Right lobe of liver (tissue), 6 donors: ENCODE data around the gene GPR176. TPM values are rescaled to one million over a fixed set of nuclear protein-coding genes. Genes with fewer than 3 reads are reported as not detected.
A peak's percentile ranks its signal among the peaks of the same experiment; 100 is the strongest.

ENCODE experiments used
- ATAC-seq, 4 donors: fragments of 200-7000 bp; cut with Tn5 transposase; one replicate each; pipeline ENCODE4 v1.9.1; 2020; ENCODE audit warnings: mild to moderate bottlenecking in 4 of 4, moderate library complexity in 4 of 4
- DNase-seq, 3 donors: peaks; one replicate each; pipeline ENCODE4 v3.0.0-alpha.2; 2020
- H3K27ac ChIP-seq, 3 donors: fragments of 200-600 bp; one replicate each; pipeline ENCODE4 v1.8.0; 2022
- H3K27me3 ChIP-seq, 2 donors: fragments of 200-600 bp; one replicate each; pipeline ENCODE4 v1.8.0; 2022
- H3K36me3 ChIP-seq, 4 donors: fragments of 200-600 bp; sonication (generic) in 1 of 4; one replicate each; pipeline versions ENCODE4 v1.5.1 to v1.8.0; 2017 to 2022; ENCODE audit warnings: control low read depth in 1 of 4
- H3K4me1 ChIP-seq, 4 donors: fragments of 200-600 bp; sonication (generic) in 1 of 4; one replicate each; pipeline versions ENCODE4 v1.5.1 to v1.8.0; 2017 to 2022; ENCODE audit warnings: control low read depth in 1 of 4
- H3K4me3 ChIP-seq, 3 donors: fragments of 200-600 bp; one replicate each; pipeline ENCODE4 v1.8.0; 2022
- H3K9me3 ChIP-seq, 4 donors: fragments of 200-600 bp; sonication (generic) in 1 of 4; one replicate each; pipeline versions ENCODE4 v1.5.1 to v1.8.0; 2017 to 2022; ENCODE audit warnings: control low read depth in 1 of 4
- CTCF ChIP-seq, 4 donors: fragments of 200-600 bp in 3 of 4; fragments of 450-650 bp in 1 of 4; IDR thresholded peaks; one replicate each; pipeline versions ENCODE4 v1.5.1 to v1.8.0; 2016 to 2022; ENCODE audit warnings: antibody characterized with exemption in 4 of 4, mild to moderate bottlenecking in 2 of 4
- POLR2A ChIP-seq: fragments of 450-650 bp; IDR thresholded peaks from one replicate; pipeline ENCODE4 v1.6.1; 2017; ENCODE audit warnings: antibody characterized with exemption, mild to moderate bottlenecking
- WGBS: methylation state at CpG from one replicate; pipeline ENCODE4 v1.1.6; 2018; ENCODE audit warnings: low coverage, low lambda C conversion rate; ENCODE audit not compliant: insufficient coverage; ENCODE audit errors: missing lambda C conversion rate; 5-methylcytosine and 5-hydroxymethylcytosine counted together
- intact Hi-C, 2 donors: fragments of 100-400 bp; cut with DNase I; formaldehyde crosslinking; loops; one replicate each; pipeline versions ENCODE4 v1.11.2 to v1.14.1; 2022
- total RNA-seq, 6 experiments: library from RNA; depleted of rRNA in 2 of 6; stranded (reverse); fragments of >200 nt in 2 of 6; fragmentation: NEBNext Ultra II Directional in 3 of 6; extraction: Animal tissue kit (Norgen Biotek cat#: 25700) in 3 of 6; gene quantifications; one replicate each; pipeline versions ENCODE4 v1.1.0 to v1.2.4, GENCODE V29; 2016 to 2023
- donor health status: DM: no; HTN: yes; CAD: no.
- donor health status: DM: no; HTN: no; CAD: no.
- donor health status: DM: no; HTN: no; CAD: no.
- donor health status: DM: no; HTN: yes; CAD: no.
- donor health status: DM: no; HTN: yes; CAD: no.

Gene GPR176
- total RNA-seq, 6 experiments from 2014 or later = 0.59 to 2.1 (median 1.3) TPM

- Histone ChIP-seq H3K9me3 (no peaks in the 10 kb centered on the region), H3K27me3 (no peaks in the 10 kb centered on the region), H3K4me1 (no peaks in the 10 kb centered on the region), H3K4me3 (no peak overlapping the region), H3K36me3 (no peaks in the 10 kb centered on the region), H3K27ac (no peak overlapping the region)
- no peak for TF ChIP-seq CTCF (IDR thresholded peaks at IDR 0.05)
- no peak for TF ChIP-seq POLR2A
- ATAC-seq (peak in 2 of 4 donors; percentile 27 to 40), DNase-seq (no peak)
- intact Hi-C loops = no loop called here
- WGBS = 60% methylated on average over 6 of the region's 8 CpGs
These were observed 149.0 kb downstream of the GPR176 start for GRCh38 chr15:39770748-39771689.

GRCh38 chr15:39767921-39768320, 152.1 kb downstream of the GPR176 start:
- intact Hi-C loops = no loop called here
- H3K4me3 ChIP-seq = no peak overlapping the region
- ATAC-seq = no peak
- no peak for DNase-seq
- no peak overlapping the region for H3K27ac ChIP-seq
- no peaks in the 10 kb centered on the region for H3K36me3 ChIP-seq
- 82% methylated on average over 3 of the region's 5 CpGs for WGBS
- H3K27me3 ChIP-seq = no peaks in the 10 kb centered on the region
- H3K4me1 ChIP-seq = no peaks in the 10 kb centered on the region
- H3K9me3 ChIP-seq = no peaks in the 10 kb centered on the region
- TF ChIP-seq CTCF (IDR thresholded peaks at IDR 0.05) (no peak), POLR2A (no peak)

GRCh38 chr15:39761006-39761405, 159.1 kb downstream of the GPR176 start:
- WGBS = 52% methylated on average over 2 of the region's 2 CpGs
- DNase-seq (no peak), ATAC-seq (no peak)
- Histone ChIP-seq H3K4me3 (no peak overlapping the region), H3K9me3 (no peaks in the 10 kb centered on the region), H3K27me3 (no peaks in the 10 kb centered on the region), H3K27ac (no peak overlapping the region), H3K36me3 (no peaks in the 10 kb centered on the region), H3K4me1 (no peaks in the 10 kb centered on the region)
- intact Hi-C loops = no loop called here
- TF ChIP-seq POLR2A = no peak
- TF ChIP-seq CTCF (IDR thresholded peaks at IDR 0.05) = no peak

GRCh38 chr15:39756806-39757522, 163.1 kb downstream of the GPR176 start:
- WGBS = 45% methylated on average over 2 of the region's 2 CpGs
- no peaks in the 10 kb centered on the region for H3K4me1 ChIP-seq
- ATAC-seq (peak in 2 of 4 donors; percentile 38 to 43), DNase-seq (no peak)
- H3K36me3 ChIP-seq = no peaks in the 10 kb centered on the region
- H3K9me3 ChIP-seq = no peaks in the 10 kb centered on the region
- H3K4me3 ChIP-seq = no peak overlapping the region
- peak; percentile 65 to 91 (median 88) for TF ChIP-seq CTCF (IDR thresholded peaks at IDR 0.05)
- TF ChIP-seq POLR2A = no peak
- intact Hi-C loops = loop anchor here in 1 of 2 donors (10.0 kb wide), 1 partner anchor 72 kb away; no protein-coding TSS in a partner anchor
- no peak overlapping the region for H3K27ac ChIP-seq
- H3K27me3 ChIP-seq = no peaks in the 10 kb centered on the region
